Activated T-helper 1 cell treated with anti-CD3 and anti-CD28 coated beads, Interleukin-2, amount 50 U/mL, for 16 hours (primary cell): ENCODE results near the gene FUS.
"Not testable (repeated sequence)": the region's sequence is repeated elsewhere in the genome, so short reads cannot be mapped to it uniquely, and the experiment has no call there.

Source experiments
- DNase-seq, 2 donors: peaks; one replicate each; pipeline ENCODE4 v3.0.0-alpha.2; 2020; ENCODE audit warnings: low read depth in 1 of 2, low spot score in 1 of 2

Gene FUS

DNA sequence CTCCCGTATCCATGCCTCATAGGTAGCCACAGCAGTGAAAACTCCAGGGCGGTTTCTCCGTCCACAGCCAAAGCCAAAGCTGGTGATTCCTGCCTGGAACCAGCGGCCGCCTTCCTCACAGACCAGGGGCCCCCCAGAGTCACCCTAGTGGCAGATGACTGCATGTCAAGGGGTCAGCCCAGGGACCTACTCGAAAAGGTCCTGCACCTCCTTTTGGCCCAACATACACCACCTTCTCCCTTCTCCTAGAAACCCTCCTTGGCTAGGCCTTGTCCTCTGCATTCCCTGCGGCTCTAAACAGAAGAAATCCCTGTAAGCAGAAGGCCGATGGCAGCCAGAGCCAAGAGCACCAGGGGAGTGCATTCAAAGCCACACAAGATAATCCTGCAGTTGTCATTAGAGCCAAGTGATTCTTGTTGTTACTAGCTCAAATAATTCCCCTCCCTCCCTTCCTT, 36.2 kb upstream of the FUS start:
- DNase-seq: no peak

DNA sequence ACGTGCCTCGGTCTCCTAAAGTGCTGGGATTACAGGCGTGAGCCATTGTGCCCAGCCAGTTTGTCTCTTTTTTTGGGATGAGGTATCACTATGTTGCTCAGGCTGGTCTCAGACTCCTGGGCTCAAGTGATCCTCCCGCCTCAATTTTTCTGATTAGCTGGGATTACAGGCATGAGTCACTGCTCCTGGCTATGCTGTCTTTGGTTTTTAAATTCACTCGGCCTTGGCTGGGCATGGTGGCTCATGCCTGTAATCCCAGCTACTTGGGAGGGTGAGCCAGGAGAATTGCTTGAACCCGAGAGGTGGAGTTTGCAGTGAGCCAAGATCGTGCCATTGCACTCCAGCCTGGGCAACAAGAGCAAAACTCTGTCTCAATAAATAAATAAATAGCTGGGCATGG, 35.5 kb upstream of the FUS start:
- not testable (repeated sequence) for DNase-seq

DNA sequence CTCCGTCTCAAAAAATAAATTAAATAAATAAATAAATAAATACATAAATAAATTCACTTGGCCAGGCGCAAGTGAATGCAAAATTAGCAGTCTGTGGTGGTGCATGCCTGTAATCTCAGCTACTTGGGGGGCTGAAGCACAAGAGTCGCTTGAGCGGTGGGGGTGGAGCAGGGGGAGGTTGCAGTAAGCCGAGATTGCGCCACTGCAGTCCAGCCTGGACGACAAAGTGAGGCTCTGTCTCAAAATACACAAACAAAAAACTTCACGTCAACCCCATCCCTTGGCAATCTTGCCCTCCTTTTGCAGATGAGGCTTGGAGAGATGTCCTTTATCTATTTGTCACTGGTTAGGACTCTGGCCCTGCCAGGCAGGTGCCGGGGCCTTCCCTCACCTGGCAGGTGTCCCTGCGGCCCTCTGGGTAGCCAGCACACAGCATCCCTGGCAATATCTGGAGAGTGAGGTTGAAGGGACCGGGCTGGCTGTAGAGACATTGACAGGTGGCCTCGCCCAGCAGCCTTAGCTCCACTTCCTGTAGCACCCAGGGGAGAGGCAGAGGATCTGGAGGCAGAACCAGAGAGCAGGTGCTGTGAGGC, 34.4 kb upstream of the FUS start:
- DNase-seq: no peak

DNA sequence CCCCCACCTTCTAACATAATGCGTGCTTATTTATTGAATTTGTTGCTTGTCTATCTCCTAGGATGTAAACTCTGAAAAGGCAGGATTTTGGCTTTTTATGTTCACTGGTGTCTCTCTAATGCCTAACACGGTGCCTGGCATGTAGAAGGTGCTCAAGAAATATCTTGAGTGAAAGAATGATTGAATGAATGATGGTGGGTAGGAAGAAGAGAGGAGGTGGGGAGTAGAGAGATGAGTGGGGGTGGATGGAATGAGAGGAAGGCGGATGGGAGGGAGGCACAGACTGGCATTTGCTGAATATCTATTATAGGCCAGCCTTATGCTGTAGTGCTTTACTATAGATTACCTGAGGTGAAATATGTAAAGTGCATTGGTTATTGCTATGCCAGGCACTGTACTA, 32.4 kb upstream of the FUS start:
- no peak for DNase-seq

DNA sequence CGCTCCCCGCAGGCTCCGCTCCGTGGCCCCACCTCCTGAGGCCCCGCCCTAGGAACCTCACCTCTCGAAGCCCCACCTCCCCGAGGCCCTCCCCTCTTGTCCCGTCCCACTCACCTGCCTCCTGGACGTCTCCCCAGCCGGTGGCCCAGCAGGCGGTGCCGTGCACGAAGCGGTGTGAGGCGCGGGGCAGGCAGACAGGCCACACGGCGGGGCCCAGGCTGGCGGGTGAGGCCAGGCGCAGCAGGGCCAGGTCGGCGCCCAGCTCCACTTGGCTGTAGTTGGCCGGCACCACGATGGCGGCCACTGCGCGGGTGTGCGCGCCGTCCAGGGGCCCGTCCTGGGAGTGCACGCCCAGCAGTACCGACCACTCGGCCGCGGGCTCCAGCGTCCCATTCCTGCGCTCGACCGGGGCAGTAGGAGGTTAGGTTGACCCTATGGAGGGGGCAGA, 31.6 kb upstream of the FUS start:
- no peak for DNase-seq

DNA sequence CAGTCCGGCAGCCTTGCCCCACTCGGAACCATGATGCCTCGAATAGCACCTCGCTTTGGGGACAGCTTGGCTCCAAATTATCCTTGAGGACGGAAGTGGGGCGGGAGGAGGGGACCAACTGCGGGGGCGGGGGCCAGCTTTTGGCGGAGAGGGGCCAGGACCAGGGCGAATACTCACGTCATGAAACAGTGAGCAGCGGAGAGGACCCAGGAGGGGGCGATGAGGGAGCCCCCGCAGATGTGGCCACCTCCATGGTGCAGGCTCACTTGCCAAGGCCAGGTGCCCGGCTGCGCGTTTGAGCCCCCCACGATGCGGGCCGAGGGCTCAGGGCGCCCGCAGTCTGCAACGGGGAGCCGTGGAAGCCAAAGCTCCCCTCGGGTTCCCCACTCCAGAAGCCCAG, 31.0 kb upstream of the FUS start:
- DNase-seq: no peak

DNA sequence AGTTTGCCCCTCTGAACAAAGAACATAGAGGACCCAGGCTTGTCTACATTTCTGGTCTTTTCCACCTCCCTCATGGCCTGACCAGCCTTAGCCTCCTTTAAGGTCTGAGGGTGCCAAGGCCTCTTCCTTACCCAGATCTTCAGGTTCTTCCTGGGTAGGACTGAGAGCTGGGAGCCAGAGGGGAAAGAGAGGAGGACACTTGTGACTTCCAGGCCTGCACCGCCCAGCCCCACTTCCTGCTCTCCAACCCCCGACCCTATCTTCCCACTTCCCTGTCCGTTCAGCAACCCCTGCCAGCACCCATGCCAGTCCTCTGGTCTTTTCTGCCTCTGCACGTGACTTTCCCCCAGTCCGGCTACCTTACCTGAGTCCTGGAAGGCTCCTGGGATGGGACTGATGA, 30.6 kb upstream of the FUS start:
- no peak for DNase-seq

DNA sequence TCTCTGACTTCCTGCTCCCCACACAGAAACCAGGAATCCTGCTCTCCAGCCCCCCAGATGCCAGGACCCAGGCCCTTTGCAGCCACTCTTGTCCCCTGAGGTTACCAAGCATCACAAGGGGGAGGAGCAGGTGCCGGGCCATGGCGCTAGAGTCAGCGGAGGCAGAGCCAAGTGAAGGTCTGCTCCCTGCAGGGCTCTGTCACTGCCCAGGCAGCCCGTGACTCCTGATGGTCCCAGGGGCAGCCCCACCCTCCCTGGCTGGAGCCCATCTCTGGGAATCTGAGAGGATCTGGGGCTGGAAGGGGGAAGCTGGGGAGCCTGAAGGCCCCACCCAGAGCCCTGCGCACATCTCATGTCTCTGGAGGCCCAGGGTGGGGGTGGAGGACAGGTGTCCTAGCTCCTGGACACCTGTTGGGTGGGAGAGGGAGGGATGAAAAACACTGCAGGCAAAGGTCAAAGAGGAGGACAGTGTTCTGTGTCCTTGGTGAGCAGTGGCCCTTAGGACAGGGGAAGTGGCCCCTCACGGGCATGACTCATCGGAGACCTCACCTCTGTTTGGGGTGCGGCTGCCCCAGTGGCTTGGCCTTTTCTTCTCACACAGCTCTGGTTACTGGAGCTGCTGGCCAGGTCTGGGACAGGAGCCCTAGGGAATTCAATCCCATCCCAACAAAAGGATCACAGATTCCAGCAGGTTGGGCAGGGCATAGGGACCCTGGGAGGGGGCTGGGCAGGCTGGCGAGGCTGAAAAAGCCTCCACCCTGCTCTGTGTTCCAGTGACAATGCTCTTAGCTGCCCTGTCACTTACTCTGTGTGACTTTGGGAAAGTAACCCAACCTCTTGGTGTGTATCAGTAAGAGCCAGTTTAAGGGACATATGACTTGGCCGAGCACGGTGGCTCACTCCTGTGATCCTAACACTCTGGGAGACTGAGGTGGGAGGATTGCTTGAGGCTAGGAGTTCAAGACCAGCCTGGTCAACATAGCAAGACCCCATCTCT, 29.7 kb upstream of the FUS start, which contains the start of gene PRSS36:
Gene PRSS36 (minus strand): TSS at position 173 of the 997 bp plus-strand sequence. CDS start 31 bp downstream, at position 142.
- DNase-seq: no peak

DNA sequence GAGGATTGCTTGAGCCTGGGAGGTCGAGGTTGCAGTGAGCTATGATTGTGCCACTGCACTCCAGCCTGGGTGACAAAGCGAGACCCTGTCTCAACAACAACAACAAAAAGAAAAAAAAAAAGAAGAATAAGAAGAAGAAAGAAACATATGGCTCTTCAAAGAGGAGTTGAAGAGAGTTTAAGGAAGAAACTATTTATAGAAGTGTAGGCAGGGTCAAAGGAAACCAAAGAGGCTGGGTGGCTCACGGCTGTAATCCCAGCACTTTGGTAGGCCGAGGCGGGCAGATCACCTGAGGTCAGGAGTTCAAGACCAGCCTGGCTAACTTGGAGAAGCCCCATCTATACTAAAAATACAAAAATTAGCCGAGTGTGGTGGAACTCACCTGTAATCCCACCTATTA, 29.0 kb upstream of the FUS start:
- DNase-seq: not testable (repeated sequence)

DNA sequence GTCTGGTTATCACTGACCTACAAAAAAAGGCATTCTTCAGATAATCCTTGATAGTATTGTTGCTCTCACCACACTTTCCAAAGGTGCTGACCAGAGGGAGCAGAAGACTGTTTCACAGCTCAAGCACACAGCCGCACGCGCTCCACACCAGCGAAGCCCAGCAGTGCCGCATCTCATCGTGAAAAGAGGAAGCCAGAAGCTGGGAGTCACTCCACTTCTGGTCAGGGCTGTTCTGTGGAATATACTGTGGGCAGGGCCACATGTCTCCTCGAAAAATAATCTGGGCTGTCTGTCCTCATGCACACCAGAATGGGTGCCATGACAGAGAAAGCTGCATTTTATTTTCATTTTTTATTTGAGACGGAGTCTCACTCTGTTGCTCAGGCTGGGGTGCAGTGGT, 22.8 kb upstream of the FUS start:
- DNase-seq: no peak

DNA sequence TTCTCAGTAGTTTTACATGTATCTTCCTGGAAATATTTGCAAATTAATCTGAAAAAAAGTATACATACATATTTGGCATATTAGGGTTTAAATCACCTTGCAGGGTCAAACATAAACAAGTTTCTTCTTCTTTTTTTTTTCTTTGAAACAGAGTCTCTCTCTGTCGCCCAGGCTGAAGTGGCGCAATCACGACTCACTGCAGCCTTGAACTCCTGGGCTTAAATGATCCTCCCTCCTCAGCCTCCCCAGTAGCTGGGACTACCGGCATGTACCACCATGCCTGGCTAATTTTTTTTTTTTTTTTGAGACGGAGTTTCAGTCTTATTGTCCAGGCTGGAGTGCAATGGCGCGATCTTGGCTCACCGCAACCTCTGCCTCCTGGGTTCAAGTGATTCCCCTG, 12.6 kb upstream of the FUS start:
- DNase-seq: no peak

DNA sequence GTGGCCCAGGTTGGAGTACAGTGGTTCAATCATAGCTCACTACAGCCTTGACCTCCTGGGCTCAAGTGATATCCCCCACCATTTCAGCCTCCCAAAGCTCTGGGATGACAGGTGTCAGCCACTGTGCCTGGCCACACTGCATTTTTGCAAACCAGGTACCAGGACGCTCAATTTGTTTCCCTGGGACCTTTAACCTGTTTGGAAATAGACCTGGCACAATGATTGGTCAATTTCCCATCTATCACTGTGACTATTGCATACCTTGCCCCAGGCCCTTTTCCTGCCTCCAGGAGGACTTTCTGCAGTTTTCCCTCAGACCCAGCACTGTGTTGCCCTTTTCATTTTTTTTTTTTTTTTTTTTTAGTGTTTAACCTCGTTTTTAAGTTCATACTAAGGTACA, 11.1 kb upstream of the FUS start:
- DNase-seq: no peak

DNA sequence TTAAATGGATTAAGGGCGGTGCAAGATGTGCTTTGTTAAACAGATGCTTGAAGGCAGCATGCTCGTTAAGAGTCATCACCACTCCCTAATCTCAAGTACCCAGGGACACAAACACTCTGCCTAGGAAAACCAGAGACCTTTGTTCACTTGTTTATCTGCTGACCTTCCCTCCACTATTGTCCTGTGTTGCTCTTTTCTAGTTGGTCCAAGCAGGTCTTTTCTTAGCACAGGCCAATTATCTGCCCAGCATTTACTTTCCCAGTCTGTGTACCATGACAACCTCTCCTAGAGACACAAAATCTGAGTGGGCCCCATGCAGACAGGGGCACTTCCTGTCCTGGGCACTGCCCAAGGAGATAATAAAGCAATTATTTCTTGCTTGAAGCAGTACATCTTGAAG, 9.9 kb upstream of the FUS start:
- not testable (repeated sequence) for DNase-seq

DNA sequence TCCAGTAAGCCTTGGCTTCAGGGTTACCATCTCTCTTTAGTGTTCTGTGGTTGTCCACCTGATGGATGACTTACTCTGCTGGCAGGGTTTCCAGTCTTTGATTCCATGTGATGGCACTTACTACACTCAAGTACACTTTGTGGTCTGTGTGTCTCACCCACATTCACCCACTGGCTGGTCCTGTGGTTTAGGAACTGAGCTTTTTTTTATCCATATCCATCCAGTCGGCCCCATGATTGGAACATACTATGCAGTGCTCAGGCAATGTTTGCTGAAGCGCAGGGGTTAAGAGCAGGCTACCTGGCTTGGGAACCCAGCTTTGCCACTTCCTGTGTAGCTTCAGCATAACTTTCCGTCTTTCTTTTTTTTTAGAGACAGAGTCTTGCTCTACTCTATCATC, 2.8 kb upstream of the FUS start:
- peak; percentile 16 to 17 for DNase-seq

DNA sequence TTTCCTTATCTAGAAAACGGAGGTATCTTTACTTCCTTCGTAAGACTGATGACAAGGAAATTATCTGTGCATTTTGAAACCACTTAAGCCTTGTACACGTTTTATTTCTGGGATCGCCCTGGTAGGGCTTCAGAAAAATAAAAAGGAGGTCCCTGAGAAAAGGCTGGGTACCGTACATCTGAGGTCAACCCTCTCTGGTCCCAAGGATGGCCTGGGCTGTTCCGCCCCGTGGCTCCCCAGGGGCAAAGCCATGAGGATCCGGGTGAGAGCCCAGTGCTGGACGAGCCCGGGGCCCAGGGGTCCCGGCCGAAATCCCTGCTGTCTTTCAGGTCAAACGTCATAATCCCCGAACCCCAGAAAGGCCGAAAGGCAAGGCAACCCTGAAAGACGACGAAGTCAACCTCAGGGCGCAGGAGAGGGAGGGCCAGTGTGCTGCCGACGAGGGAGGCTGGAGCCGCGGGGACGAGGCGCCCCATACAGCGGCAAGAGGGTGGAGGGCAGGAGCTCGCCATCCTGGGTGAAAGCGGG, 656 bp upstream of the FUS start:
- DNase-seq: no peak

DNA sequence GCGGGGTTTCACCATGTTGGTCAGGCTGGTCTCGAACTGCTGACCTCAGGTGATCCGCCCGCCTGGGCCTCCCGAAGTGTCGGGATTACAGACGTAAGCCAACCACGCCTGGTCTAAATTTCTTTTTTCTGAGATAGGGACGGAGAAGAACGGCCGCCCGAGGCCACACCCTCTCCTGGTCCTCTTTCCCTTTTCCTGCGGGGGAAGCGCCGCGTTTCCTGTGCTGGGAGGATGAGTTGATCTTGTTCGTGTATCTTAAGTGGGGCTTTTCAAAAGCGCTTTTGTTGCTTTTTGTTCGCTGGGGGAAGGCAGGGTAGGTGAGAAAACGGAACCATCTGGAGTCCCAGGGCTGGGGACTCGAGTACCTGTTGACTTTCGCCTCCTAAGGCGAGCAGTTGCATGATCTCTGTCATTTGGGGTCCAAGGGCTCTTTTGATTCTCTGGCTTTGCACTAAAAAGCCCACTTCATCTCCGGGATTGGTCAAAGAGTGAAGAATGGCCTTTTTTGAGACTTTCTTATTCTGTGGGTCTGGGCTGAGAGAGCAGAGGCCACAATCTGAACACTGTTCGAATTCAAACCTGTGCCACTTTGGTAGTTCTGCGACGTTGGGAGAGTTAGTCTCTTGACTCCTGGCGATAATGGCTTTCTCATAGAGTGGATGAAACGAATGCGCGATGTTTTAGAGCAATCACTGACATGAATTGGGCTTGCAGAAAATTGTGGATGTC, 1.3 kb downstream of the FUS start:
- DNase-seq: no peak

DNA sequence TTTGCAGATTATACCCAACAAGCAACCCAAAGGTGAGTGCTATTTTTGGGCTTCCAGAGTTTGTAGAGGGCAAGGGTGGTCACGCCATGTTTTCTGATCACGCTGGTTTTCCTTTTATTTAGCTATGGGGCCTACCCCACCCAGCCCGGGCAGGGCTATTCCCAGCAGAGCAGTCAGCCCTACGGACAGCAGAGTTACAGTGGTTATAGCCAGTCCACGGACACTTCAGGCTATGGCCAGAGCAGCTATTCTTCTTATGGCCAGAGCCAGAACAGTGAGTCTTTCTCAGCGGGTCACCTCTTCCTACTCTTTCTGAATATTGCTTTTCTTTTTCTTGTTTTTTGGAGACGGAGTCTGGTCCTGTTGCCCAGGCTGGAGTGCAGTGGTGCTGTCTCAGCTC, 2.5 kb downstream of the FUS start:
- DNase-seq: no peak

DNA sequence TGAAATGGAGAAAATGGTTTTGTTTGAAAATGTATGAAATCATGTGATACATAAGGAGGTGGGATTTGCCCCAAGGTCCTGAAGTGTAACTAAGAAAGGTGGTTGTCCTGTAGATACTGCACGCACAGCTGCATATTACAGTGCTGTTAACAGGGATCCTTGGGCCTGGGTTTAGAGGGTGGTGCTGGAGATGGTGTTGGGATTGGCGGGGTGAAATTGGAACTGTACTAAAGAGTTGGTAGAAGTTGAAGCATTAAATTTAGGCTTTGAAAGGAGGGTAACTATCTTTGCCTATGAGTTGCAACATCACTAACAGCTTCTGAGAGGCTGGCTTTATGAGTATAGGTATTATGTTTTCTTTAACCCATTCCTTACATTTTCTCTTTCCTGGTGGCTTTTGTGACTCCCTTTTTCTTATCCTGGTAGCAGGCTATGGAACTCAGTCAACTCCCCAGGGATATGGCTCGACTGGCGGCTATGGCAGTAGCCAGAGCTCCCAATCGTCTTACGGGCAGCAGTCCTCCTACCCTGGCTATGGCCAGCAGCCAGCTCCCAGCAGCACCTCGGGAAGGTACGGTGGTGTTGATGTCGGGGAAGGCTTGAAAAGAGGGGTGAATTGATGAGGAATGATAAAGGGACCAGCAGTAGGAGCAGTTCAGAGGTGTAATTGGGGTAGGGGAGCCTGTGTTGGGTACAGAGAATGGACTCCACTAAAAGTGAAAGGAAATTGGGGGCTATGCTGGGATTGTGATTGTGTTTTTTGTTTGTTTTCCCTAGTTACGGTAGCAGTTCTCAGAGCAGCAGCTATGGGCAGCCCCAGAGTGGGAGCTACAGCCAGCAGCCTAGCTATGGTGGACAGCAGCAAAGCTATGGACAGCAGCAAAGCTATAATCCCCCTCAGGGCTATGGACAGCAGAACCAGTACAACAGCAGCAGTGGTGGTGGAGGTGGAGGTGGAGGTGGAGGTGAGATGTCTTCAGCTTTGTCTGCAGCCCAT, 3.8 kb downstream of the FUS start:
- DNase-seq: no peak

DNA sequence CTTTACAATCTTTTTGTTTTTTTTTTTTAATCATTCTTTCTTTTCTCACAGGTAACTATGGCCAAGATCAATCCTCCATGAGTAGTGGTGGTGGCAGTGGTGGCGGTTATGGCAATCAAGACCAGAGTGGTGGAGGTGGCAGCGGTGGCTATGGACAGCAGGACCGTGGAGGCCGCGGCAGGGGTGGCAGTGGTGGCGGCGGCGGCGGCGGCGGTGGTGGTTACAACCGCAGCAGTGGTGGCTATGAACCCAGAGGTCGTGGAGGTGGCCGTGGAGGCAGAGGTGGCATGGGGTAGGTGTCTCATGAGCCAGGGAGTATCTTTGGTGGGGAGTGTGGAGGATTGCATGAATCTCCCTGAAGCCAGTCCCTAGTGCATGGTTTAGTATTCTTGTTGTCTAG, 4.9 kb downstream of the FUS start:
- DNase-seq: no peak

DNA sequence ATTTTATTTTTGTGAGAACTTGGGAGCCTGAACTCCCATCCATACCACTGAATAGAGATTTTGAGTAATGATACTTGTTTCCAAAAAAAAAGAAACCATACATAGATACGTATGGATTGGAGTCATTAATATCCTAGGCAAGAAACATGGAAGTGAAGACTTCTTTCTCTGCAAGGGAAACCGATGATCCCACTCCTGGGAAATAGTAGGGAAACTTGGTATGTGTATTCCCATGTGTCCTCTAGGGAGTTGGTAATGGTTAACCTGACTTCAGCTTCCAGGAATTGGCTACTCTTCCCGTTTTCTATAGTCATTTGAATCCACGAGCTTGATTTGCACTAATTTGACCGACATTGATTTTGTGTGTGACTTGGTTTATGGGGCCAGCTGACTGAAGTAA, 5.4 kb downstream of the FUS start:
- no peak for DNase-seq
